ENCODE measurements around the gene OSBPL10.

OSBPL10 gene

DNA sequence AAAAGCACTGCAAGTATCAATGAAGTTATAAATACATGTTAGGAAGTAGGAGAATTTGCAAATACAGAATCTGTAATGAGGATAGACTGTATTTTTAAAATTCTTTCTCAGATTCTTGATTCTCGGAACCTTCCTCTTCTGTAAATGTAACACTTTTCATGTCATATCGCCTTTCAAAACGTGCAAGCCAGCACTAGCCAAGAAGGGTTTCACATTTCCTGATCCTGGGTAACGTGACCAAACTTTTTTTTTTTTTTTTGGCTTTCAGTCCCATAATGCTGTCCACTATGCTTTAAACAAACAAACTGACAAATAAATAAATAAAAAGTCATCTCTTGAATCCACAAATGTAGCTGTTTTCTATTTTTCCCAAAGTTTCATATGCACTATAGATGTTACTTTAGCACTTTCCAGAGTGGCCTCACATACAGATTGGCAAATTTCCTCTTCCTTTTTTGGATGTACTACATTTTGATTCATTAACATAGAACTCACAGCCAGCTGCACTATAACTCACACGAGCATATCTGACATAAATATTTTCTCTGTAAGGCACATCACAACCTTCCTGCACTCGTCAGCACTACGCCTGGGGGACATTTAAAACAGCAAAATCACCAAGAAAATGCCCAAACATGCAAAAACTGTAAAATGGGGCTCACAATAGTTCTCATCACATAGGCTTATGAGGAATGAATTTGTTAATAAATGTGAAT, 208.1 kb downstream of the OSBPL10 start:
- no peaks in the 10 kb centered on the region for H3K27me3 ChIP-seq (ENCODE audit: control insufficient read depth, insufficient read depth, low read length)
- H3K4me3 ChIP-seq (ENCODE audit: low read length) = no peak overlapping the region
- no peaks in the 10 kb centered on the region for H3K9me3 ChIP-seq (replicated peaks; ENCODE audit: low read length)
- H3K4me2 ChIP-seq (ENCODE audit: low read length) = no peak overlapping the region
- H3K4me1 ChIP-seq (ENCODE audit: control insufficient read depth, insufficient read depth, low read length) = peaks cover 25% of the 10 kb centered on the region
- no peaks in the 10 kb centered on the region for H3K36me3 ChIP-seq (ENCODE audit: insufficient read depth, low read length)
- H3K9ac ChIP-seq (ENCODE audit: low read depth, low read length) = no peak overlapping the region

DNA sequence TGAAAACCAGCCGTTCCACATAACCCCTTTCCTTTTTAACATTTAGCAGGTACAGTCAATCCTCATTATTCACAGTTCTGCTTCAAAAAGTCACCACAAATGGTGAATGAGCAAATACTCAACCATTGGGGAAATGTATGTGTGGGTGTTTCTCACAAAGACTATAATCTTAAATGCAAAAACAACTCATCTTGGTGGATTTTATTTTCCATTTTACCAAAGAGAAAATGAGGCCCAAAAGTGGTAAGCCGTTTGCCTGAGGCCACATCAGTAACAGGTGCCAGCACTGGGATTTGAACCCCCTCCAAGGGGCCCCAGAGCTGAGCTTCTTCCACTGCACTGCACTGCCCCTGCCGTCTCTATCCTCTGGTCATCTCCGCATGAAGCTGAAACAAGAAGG, 208.8 kb downstream of the OSBPL10 start:
- Histone ChIP-seq H3K36me3 (ENCODE audit: insufficient read depth, low read length) (no peaks in the 10 kb centered on the region), H3K9ac (ENCODE audit: low read depth, low read length) (no peak overlapping the region), H3K27me3 (ENCODE audit: control insufficient read depth, insufficient read depth, low read length) (no peaks in the 10 kb centered on the region), H3K4me2 (ENCODE audit: low read length) (no peak overlapping the region), H3K4me1 (ENCODE audit: control insufficient read depth, insufficient read depth, low read length) (peaks cover 23% of the 10 kb centered on the region), H3K4me3 (ENCODE audit: low read length) (no peak overlapping the region), H3K9me3 (replicated peaks; ENCODE audit: low read length) (no peaks in the 10 kb centered on the region)

DNA sequence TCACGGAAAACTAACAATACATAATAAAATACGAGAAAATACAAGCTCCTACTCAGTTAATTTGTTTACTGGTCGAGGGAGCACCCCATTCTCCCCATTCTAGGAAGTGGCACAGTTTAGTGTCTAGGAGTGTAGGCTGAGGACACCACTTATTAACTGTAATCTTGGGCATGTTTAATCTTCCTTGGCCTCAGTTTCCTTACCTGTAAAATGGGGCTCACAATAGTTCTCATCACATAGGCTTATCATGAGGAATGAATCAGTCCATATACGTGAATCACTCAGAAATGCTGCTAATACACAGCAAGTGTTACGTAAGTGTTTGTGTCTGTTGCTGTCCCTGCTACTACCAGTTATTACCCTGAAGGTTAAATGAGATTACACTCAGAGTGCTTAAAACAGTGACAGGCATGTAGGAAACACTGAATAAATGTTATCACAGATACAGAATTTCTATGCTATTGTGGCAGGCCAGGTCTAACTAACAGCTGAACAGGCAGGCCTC, 210.2 kb downstream of the OSBPL10 start:
- H3K9ac ChIP-seq (ENCODE audit: low read depth, low read length) = no peak overlapping the region
- no peak overlapping the region for H3K4me2 ChIP-seq (ENCODE audit: low read length)
- H3K4me1 ChIP-seq (ENCODE audit: control insufficient read depth, insufficient read depth, low read length) = peaks cover 14% of the 10 kb centered on the region
- H3K27me3 ChIP-seq (ENCODE audit: control insufficient read depth, insufficient read depth, low read length) = no peaks in the 10 kb centered on the region
- no peaks in the 10 kb centered on the region for H3K36me3 ChIP-seq (ENCODE audit: insufficient read depth, low read length)
- H3K4me3 ChIP-seq (ENCODE audit: low read length) = no peak overlapping the region
- H3K9me3 ChIP-seq (replicated peaks; ENCODE audit: low read length) = no peaks in the 10 kb centered on the region

DNA sequence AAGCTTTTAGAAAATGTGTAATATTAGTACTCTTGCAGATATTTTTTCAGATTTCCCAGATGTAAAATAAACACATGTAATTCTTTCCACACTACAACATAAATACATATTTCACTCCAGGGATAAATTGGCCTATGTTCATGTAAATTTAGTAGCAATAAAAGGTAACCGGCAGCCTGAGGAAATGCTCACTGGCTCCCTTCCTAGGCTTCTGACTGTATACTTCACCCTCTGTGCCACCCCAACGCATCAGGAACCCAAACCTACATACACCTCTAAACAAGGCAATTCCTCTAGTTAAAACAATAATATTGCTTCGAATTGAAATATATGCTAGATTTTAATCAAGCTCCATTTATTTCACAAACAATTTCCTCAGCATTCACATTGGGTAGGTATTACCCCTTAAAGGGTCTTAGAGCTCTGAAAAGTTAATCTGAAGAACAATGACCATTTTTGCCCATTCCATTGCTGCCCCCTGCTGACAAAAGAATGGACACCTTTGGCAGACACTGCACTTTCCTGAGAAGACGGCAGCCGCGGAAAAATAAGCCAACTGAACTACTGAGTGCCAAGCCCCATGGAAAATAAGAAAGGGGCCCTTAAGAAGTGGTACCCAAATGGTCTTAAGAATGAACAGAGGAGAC, 212.5 kb downstream of the OSBPL10 start:
- no peaks in the 10 kb centered on the region for H3K27me3 ChIP-seq (ENCODE audit: control insufficient read depth, insufficient read depth, low read length)
- no peaks in the 10 kb centered on the region for H3K9me3 ChIP-seq (replicated peaks; ENCODE audit: low read length)
- H3K4me3 ChIP-seq (ENCODE audit: low read length) = no peak overlapping the region
- no peak overlapping the region for H3K9ac ChIP-seq (ENCODE audit: low read depth, low read length)
- H3K4me2 ChIP-seq (ENCODE audit: low read length) = peak overlapping the region; percentile 61
- H3K4me1 ChIP-seq (ENCODE audit: control insufficient read depth, insufficient read depth, low read length) = peaks cover 6% of the 10 kb centered on the region
- no peaks in the 10 kb centered on the region for H3K36me3 ChIP-seq (ENCODE audit: insufficient read depth, low read length)

DNA sequence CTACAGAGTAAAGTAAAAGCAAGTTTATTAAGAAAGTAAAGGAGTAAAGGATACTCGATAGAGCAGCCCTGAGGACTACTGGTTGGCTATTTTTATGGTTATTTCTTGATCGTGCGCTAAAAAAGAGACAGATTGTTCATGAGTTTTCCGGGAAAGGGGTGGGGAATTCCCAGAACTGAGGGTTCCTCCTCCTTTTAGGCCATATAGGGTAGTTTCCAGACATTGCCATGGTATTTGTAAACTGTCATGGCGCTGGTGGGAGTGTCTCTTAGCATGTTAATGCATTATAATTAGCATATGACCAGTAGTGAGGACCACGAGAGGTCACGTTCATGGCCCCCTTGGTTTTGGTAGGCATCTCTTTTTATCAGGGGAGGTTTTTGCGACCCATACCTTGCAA, 213.1 kb downstream of the OSBPL10 start:
- Histone ChIP-seq H3K4me1 (ENCODE audit: control insufficient read depth, insufficient read depth, low read length) (peaks cover 6% of the 10 kb centered on the region), H3K4me2 (ENCODE audit: low read length) (no peak overlapping the region), H3K27me3 (ENCODE audit: control insufficient read depth, insufficient read depth, low read length) (no peaks in the 10 kb centered on the region)

DNA sequence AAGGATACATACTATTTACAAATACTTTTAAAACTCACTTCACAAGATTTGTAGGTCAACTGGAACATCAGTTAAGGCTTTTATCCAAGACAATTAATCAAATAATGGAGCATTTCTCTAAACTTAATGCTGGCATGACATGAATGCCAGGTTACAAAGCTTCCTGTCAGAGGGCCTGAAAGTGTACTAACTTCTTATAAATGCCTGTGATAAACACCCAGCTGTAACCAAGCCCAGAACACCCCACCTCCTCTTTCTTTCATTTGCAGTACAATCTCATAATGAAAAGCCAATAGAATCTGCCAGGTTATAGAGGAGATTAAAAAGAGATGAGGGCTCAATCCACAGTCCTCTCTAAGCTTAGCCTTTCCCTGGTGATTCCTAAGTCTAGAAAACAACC, 214.4 kb downstream of the OSBPL10 start:
- no peak overlapping the region for H3K4me3 ChIP-seq (ENCODE audit: low read length)
- no peak overlapping the region for H3K4me2 ChIP-seq (ENCODE audit: low read length)
- no peaks in the 10 kb centered on the region for H3K9me3 ChIP-seq (replicated peaks; ENCODE audit: low read length)
- H3K36me3 ChIP-seq (ENCODE audit: insufficient read depth, low read length) = no peaks in the 10 kb centered on the region
- no peak overlapping the region for H3K9ac ChIP-seq (ENCODE audit: low read depth, low read length)
- no peaks in the 10 kb centered on the region for H3K27me3 ChIP-seq (ENCODE audit: control insufficient read depth, insufficient read depth, low read length)
- no peaks in the 10 kb centered on the region for H3K4me1 ChIP-seq (ENCODE audit: control insufficient read depth, insufficient read depth, low read length)

More for the DNA sequence above, 213.1 kb downstream of the OSBPL10 start:
- H3K36me3 ChIP-seq (ENCODE audit: insufficient read depth, low read length) = no peaks in the 10 kb centered on the region
- no peak overlapping the region for H3K4me3 ChIP-seq (ENCODE audit: low read length)
- no peak overlapping the region for H3K9ac ChIP-seq (ENCODE audit: low read depth, low read length)
- H3K9me3 ChIP-seq (replicated peaks; ENCODE audit: low read length) = no peaks in the 10 kb centered on the region

DNA sequence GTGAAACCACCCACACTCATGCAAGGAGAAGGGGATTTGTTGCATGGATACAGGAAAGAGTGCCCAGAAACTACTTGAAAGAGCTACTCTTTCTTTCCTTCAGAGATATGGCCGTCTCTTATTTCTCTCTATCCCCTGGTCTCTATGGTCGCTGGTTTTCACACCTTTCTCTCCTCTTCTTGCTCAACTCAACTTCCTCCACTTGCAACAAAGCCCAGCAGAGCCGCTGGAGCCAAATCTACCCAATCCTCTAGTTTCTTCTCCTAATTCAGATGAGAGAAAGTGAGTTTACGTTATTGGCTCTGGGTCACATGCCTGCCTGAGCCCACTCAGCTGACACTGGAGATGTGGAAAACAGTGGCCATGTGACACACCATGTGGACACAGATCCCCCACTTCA, 215.2 kb downstream of the OSBPL10 start:
- H3K36me3 ChIP-seq (ENCODE audit: insufficient read depth, low read length) = no peaks in the 10 kb centered on the region
- H3K4me3 ChIP-seq (ENCODE audit: low read length) = no peak overlapping the region
- H3K4me1 ChIP-seq (ENCODE audit: control insufficient read depth, insufficient read depth, low read length) = no peaks in the 10 kb centered on the region
- H3K9me3 ChIP-seq (replicated peaks; ENCODE audit: low read length) = no peaks in the 10 kb centered on the region
- H3K4me2 ChIP-seq (ENCODE audit: low read length) = no peak overlapping the region
- H3K9ac ChIP-seq (ENCODE audit: low read depth, low read length) = no peak overlapping the region
- no peaks in the 10 kb centered on the region for H3K27me3 ChIP-seq (ENCODE audit: control insufficient read depth, insufficient read depth, low read length)

DNA sequence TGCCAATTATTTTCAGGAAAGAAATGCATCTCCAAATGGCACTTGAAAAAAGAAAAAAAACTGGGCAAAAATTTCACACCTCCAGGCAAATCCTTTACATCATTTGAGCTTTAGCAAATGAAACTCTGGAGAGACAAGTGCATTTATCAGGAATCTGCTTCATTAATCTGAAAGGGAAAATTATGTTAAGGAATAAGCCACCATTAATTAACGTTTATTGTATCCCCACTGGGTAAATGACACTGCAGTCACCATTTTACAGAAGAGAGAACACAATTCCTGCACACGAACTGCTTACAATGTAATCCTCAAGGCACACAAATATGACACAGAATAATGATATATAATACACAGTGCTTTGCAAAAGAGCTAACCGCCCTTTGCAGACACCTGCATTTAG, 217.3 kb downstream of the OSBPL10 start:
- H3K4me2 ChIP-seq (ENCODE audit: low read length) = no peak overlapping the region
- H3K36me3 ChIP-seq (ENCODE audit: insufficient read depth, low read length) = no peaks in the 10 kb centered on the region
- H3K9me3 ChIP-seq (replicated peaks; ENCODE audit: low read length) = no peaks in the 10 kb centered on the region
- no peak overlapping the region for H3K9ac ChIP-seq (ENCODE audit: low read depth, low read length)
- no peaks in the 10 kb centered on the region for H3K27me3 ChIP-seq (ENCODE audit: control insufficient read depth, insufficient read depth, low read length)
- H3K4me3 ChIP-seq (ENCODE audit: low read length) = no peak overlapping the region
- no peaks in the 10 kb centered on the region for H3K4me1 ChIP-seq (ENCODE audit: control insufficient read depth, insufficient read depth, low read length)

DNA sequence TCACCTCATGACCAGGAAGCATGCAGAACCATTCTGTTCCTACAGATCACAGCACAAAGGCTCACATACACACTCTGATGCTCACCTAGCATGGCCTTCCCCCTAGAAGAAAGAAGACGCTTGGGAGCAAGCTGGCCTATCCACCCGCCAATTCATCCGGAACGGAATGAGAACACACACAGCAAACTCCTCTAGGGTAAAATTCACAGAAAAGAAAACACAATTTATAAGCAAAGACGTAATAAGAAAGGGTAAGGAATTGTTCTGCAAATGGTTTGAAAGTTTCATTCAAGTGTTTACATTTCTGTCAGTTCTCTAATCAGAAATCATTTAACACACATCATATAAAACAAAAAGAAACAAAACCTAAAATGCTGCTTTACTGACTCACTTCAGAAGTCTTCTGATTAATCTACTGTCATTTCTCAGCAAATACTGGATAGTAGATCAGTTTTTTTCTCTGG, 218.1 kb downstream of the OSBPL10 start:
- Histone ChIP-seq H3K9ac (ENCODE audit: low read depth, low read length) (no peak overlapping the region), H3K4me2 (ENCODE audit: low read length) (no peak overlapping the region), H3K4me3 (ENCODE audit: low read length) (no peak overlapping the region), H3K36me3 (ENCODE audit: insufficient read depth, low read length) (no peaks in the 10 kb centered on the region), H3K4me1 (ENCODE audit: control insufficient read depth, insufficient read depth, low read length) (no peaks in the 10 kb centered on the region), H3K27me3 (ENCODE audit: control insufficient read depth, insufficient read depth, low read length) (no peaks in the 10 kb centered on the region), H3K9me3 (replicated peaks; ENCODE audit: low read length) (no peaks in the 10 kb centered on the region)

DNA sequence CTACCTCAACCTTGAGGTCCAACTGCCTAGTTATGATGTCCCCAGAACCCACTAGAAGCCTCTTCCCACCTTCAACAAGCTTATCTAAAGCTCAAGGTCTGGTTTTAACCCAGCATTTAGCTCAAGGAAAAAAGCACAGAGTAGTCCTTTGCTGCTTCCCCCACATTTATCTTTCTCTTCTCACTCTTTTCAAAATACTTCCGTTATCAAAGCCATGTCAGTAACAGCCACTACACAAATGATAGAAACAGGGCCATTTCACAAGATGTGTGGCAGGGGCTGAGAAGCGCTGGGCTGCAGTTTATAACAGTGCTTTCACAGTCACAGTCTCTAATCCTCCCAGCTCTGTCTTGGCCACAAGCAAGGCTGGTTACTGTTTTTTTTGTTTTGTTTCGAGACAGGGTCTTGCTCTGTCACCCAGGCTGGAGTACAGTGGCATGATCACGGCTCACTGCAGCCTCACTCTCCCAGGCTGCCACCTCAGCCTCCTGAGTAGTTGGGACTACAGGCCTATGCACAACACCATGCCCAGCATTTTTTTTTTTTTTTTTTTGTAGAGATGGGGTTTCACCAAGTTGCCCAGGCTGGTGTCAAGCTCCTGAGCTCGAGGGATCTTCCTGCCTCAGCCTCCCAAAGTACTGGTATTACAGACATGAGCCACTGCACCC, 218.8 kb downstream of the OSBPL10 start:
- Histone ChIP-seq H3K27me3 (ENCODE audit: control insufficient read depth, insufficient read depth, low read length) (no peaks in the 10 kb centered on the region), H3K4me2 (ENCODE audit: low read length) (no peak overlapping the region), H3K9ac (ENCODE audit: low read depth, low read length) (no peak overlapping the region)

DNA sequence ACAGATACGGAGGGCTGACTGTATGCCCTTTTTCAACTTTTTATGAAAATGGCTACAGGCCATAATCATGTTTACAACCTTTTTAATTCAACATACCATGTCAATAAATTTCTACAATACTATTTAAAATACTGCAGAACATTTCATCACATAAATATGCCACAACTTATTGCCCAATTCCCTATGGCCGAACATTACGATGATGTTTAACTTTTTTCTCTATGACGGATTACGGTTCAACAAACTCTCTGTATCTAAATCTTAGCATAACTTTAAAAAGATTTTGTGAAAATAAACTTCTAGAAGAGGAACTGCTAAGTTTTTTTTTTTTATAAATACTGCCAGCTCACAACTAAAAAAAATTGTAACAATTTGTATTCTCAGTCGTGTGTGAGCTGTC, 220.4 kb downstream of the OSBPL10 start:
- no peak overlapping the region for H3K9ac ChIP-seq (ENCODE audit: low read depth, low read length)
- H3K4me1 ChIP-seq (ENCODE audit: control insufficient read depth, insufficient read depth, low read length) = no peaks in the 10 kb centered on the region
- H3K36me3 ChIP-seq (ENCODE audit: insufficient read depth, low read length) = no peaks in the 10 kb centered on the region
- no peaks in the 10 kb centered on the region for H3K27me3 ChIP-seq (ENCODE audit: control insufficient read depth, insufficient read depth, low read length)
- no peak overlapping the region for H3K4me3 ChIP-seq (ENCODE audit: low read length)
- no peak overlapping the region for H3K4me2 ChIP-seq (ENCODE audit: low read length)
- H3K9me3 ChIP-seq (replicated peaks; ENCODE audit: low read length) = no peaks in the 10 kb centered on the region

More for the DNA sequence above, 218.8 kb downstream of the OSBPL10 start:
- no peaks in the 10 kb centered on the region for H3K36me3 ChIP-seq (ENCODE audit: insufficient read depth, low read length)
- H3K4me3 ChIP-seq (ENCODE audit: low read length) = no peak overlapping the region
- H3K4me1 ChIP-seq (ENCODE audit: control insufficient read depth, insufficient read depth, low read length) = no peaks in the 10 kb centered on the region
- no peaks in the 10 kb centered on the region for H3K9me3 ChIP-seq (replicated peaks; ENCODE audit: low read length)
